Measurements from ENCODE around the gene ARFGEF2. TPM values are rescaled to one million over a fixed set of nuclear protein-coding genes. Genes with fewer than 3 reads are reported as not detected.
"Not testable (repeated sequence)": the region's sequence is repeated elsewhere in the genome, so short reads cannot be mapped to it uniquely, and the experiment has no call there.

The ARFGEF2 gene
- total RNA-seq, 1 donor from 2014 or later: 28.3 TPM

DNA sequence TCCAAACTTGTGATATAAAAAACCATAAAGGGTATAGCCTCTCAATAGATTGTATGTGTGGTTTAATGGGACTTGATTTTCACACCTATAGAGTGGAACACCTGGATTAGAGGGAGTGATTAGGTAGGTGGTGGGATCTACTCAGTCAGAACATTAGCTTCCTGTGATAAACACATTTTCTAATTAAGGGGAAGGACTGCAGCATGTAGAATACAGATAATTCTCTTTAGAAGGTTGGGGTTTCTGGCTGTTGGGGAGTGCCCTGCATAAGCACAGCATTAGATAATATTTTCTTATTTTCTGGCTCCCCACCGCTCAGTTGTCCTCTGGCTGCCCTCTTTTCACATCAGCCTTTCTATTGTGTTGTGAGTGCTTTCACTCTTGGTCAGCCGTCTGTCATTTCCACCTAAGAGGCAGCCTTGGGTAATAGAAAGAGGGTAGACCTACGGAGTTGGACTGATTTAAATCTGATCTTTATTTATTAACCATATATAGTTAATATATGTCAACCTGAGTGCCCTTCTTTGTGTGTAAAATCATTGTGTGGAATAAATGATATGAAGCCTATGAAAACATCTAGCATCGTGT is 132.6 kb downstream of the ARFGEF2 start:
- no peak overlapping the region for H3K27ac Mint-ChIP-seq
- H3K9me3 Mint-ChIP-seq: no peaks in the 10 kb centered on the region
- no peaks in the 10 kb centered on the region for H3K27me3 Mint-ChIP-seq (ENCODE audit: insufficient read depth)
- intact Hi-C loops (cut with micrococcal nuclease): no loop called here
- no peak for DNase-seq (ENCODE audit: low spot score)
- peaks cover 26% of the 10 kb centered on the region for H3K36me3 Mint-ChIP-seq (ENCODE audit: low read depth)
- no peak overlapping the region for H3K4me3 Mint-ChIP-seq
- H3K4me1 Mint-ChIP-seq (ENCODE audit: low read depth): peaks cover 35% of the 10 kb centered on the region

DNA sequence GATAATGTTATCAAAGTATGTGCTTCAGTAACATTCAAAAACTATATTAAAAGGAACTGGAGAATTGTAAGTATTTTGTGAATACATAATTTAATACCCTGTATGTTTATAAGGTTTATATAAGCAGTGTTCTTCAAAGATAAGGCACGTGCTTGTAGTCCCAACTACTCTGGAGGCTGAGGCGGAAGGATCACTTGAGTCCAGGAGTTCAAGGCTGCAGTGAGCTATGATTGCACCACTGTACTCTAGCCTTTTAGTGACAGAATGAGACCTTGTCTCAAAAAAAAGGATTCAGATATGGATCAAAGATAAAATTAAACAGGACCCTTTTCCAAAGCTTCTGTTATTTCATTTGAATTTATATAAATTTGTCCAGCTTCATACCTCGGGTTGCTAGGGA is 141.8 kb downstream of the ARFGEF2 start:
- Mint-ChIP-seq H3K27me3 (ENCODE audit: insufficient read depth) (no peaks in the 10 kb centered on the region), H3K36me3 (ENCODE audit: low read depth) (peaks cover 36% of the 10 kb centered on the region), H3K4me1 (ENCODE audit: low read depth) (peaks cover 8% of the 10 kb centered on the region), H3K27ac (no peak overlapping the region), H3K9me3 (no peaks in the 10 kb centered on the region), H3K4me3 (no peak overlapping the region)
- no peak for DNase-seq (ENCODE audit: low spot score)
- intact Hi-C loops (cut with micrococcal nuclease): no loop called here

DNA sequence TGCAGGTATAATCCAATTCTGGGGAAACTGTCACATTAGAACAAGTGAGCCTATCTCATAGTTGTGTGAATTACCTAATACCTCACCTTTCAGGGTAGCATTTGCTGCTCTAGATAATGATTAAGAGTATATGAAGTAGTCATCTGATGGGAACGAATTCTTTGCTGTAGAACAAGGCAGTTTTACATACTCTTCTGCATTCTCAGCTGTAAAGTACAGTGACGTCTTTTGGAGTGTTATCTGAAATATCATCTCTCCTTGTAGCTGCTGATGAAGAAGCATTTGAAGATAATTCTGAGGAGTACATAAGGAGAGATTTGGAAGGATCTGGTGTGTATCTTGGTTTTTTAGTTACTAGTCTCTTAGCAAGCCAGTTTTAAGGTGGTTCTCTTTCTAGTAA is 153.0 kb downstream of the ARFGEF2 start:
- Mint-ChIP-seq H3K27me3 (ENCODE audit: insufficient read depth) (no peaks in the 10 kb centered on the region), H3K4me3 (no peak overlapping the region), H3K36me3 (ENCODE audit: low read depth) (peaks cover 34% of the 10 kb centered on the region), H3K27ac (peak overlapping the region; percentile 3), H3K4me1 (ENCODE audit: low read depth) (peaks cover 6% of the 10 kb centered on the region), H3K9me3 (no peaks in the 10 kb centered on the region)
- no peak for DNase-seq (ENCODE audit: low spot score)
- intact Hi-C loops (cut with micrococcal nuclease): no loop called here

DNA sequence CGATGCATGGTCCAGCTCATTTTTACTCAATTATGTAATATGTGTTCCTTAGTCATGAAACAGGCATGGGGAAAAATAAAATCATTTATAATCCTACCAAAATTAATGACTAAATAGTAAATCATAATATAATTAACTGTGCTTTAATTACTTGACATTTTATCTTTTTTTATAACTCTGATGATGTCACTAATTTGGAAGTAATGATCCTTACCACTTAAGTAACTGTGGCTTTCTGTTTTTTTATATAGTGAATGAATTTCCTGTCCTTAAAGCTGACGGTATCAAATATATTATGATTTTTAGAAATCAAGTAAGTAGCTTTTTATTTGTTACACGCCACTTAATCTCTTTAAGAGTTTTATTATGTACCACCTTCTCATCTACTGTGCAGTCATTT is 156.8 kb downstream of the ARFGEF2 start:
- Mint-ChIP-seq H3K9me3 (no peaks in the 10 kb centered on the region), H3K36me3 (ENCODE audit: low read depth) (peaks cover 27% of the 10 kb centered on the region), H3K27ac (no peak overlapping the region), H3K27me3 (ENCODE audit: insufficient read depth) (no peaks in the 10 kb centered on the region), H3K4me3 (no peak overlapping the region), H3K4me1 (ENCODE audit: low read depth) (peaks cover 6% of the 10 kb centered on the region)
- intact Hi-C loops (cut with micrococcal nuclease): no loop called here
- DNase-seq (ENCODE audit: low spot score): no peak

DNA sequence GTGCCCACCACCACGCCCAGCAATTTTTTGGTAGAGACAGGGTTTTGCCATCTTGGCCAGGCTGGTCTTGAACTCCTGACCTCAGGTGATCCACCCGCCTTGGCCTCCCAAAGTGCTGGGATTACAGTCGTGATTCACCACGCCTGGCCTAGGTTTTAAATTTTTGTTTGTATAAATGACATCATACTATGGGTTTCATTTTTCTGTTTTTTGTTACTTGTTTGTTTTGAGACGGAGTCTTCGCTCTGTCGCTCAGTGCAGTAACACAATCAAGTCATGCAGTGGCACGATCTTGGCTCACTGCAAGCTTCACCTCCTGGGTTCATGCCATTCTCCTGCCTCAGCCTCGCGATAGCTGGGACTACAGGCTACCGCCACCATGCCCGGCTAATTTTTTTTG is 160.8 kb downstream of the ARFGEF2 start:
- peaks cover 40% of the 10 kb centered on the region for H3K36me3 Mint-ChIP-seq (ENCODE audit: low read depth)
- intact Hi-C loops (cut with micrococcal nuclease); H3K4me1 Mint-ChIP-seq (ENCODE audit: low read depth): not testable (repeated sequence)

More for the DNA sequence above, 160.8 kb downstream of the ARFGEF2 start:
- not testable (repeated sequence) for H3K9me3 Mint-ChIP-seq; H3K4me3 Mint-ChIP-seq; DNase-seq (ENCODE audit: low spot score); H3K27ac Mint-ChIP-seq; H3K27me3 Mint-ChIP-seq (ENCODE audit: insufficient read depth)

Other genes with a start within 250 kb of the ARFGEF2 start
- gene PREX1, start 93.7 kb upstream of the ARFGEF2 start, total RNA-seq: 68.2 and 69.4 TPM in 2 replicates
- gene CSE1L, start 124.6 kb downstream of the ARFGEF2 start, total RNA-seq: 112 and 119 TPM in 2 replicates

Data from activated T-helper 1 cell treated with anti-CD3 and anti-CD28 coated beads, Interleukin-12 subunit alpha, Interleukin-12 subunit beta, Interleukin-2, Interleukin-4 antibody, amounts not matched to agents 30 ng/mL and 10 ng/mL and 1 ng/mL, durations not matched to agents 14 hours and 24 hours and 36 hours (primary cell).